Thyroid gland (tissue), 4 donors: ENCODE data around the gene SLC66A1. TPM values are rescaled to one million over a fixed set of nuclear protein-coding genes. Genes with fewer than 3 reads are reported as not detected.

Experiments used
- DNase-seq, 2 donors: peaks; one replicate each; pipeline ENCODE4 v3.0.0-alpha.2; 2019
- H3K27ac ChIP-seq, 3 donors: fragments of 200-600 bp; sonication (generic); 1 replicate in 2 of 3; 2 replicates in 1 of 3; pipeline ENCODE4 v1.5.1; 2016 to 2019; ENCODE audit warnings: mild to moderate bottlenecking in 1 of 3, moderate library complexity in 1 of 3
- H3K27me3 ChIP-seq: fragments of 200-600 bp; sonication (generic); one replicate; pipeline ENCODE4 v1.5.1; 2019
- H3K36me3 ChIP-seq, 2 donors: fragments of 200-600 bp; sonication (generic); one replicate each; pipeline ENCODE4 v1.5.1; 2016 to 2019
- H3K4me1 ChIP-seq, 2 donors: fragments of 200-600 bp; sonication (generic); one replicate each; pipeline ENCODE4 v1.5.1; 2017 to 2019
- H3K4me3 ChIP-seq, 3 donors: fragments of 200-600 bp; sonication (generic); replicated peaks in 1 of 3; 1 replicate in 2 of 3; 2 replicates in 1 of 3; pipeline ENCODE4 v1.5.1; 2016; ENCODE audit warnings: mild to moderate bottlenecking in 1 of 3
- H3K9me3 ChIP-seq: fragments of 200-600 bp; sonication (generic); one replicate; pipeline ENCODE4 v1.5.1; 2017
- POLR2A ChIP-seq, 2 donors: fragments of 450-650 bp; IDR thresholded peaks; one replicate each; pipeline ENCODE4 v1.6.1; 2017; ENCODE audit warnings: antibody characterized with exemption in 2 of 2, mild to moderate bottlenecking in 2 of 2, moderate library complexity in 1 of 2
- WGBS, 2 donors: methylation state at CpG; one replicate each; pipeline ENCODE4 v1.1.5; 2017; 5-methylcytosine and 5-hydroxymethylcytosine counted together
- intact Hi-C: fragments of 100-400 bp; cut with DNase I; formaldehyde crosslinking; loops from one replicate; pipeline ENCODE4 v1.15.1; 2023
- total RNA-seq, 4 donors: library from RNA; depleted of rRNA; stranded (reverse); fragments of >200 nt; gene quantifications; one replicate each; pipeline ENCODE4 v1.2.3, GENCODE V29; 2016
- TF ChIP-seq, protein P1 (sequence below), 6 experiments: fragments of 200-600 bp in 3 of 6; fragments of 450-650 bp in 3 of 6; sonication (generic) in 3 of 6; IDR thresholded peaks; one replicate each; pipeline ENCODE4 v1.5.1; 2016 to 2019; ENCODE audit warnings: antibody characterized with exemption in 6 of 6, mild to moderate bottlenecking in 2 of 6, inconsistent platforms in 1 of 6, moderate library complexity in 1 of 6

The SLC66A1 gene
- total RNA-seq, 4 donors from 2014 or later = 17.6 to 24.6 (median 17.8) TPM

DNA sequence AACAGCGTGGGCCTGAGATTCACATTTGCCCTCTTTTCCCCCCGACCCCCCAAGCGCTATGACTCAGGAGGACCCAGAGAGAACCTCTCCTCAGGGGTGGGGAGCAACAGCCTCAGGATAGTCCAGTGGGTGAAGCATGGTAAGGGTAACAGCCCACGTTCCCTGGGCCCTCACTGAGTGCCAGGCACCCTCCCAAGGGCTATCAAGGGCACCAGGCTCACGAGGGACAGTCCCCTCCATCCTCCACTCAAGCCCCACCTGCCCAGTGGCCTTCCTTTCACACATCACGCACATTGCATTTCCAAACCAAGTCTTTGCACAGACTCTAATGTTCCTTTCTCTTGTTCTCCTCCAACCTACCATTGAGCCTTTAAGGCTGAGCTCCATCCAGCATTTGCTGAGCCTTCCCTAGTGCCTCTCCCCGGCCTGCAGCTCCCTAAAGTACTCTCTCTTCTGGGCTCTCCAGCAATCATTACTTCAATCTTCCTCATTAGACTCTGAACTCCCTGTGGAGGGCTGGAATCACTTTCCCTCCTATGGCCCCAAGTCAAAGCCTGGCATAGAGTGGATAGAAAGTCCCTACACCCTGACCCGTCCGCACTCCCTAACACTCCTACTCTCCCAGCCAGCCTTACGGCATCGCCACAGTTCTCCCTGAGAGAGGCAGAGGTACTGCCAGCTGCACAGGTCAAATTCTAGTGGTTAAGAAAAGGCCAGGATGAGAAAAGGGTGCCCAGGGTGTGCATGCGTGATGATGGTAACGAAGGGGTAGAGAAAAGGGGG, 1.2 kb upstream of the SLC66A1 start:
- Histone ChIP-seq H3K9me3 (no peaks in the 10 kb centered on the region), H3K4me3 (peak overlapping the region in 2 of 3 donors; percentile 87 to 90), H3K36me3 (peaks cover 14 to 17% of the 10 kb centered on the region in 2 donors), H3K4me1 (peaks cover 9 to 20% of the 10 kb centered on the region in 2 donors), H3K27me3 (no peaks in the 10 kb centered on the region), H3K27ac (no peak overlapping the region)
- WGBS, 2 donors = 43 to 44% methylated on average over 12 to 13 of the region's 13 CpGs
- TF ChIP-seq POLR2A (IDR thresholded peaks at IDR 0.05) = no peak
- TF ChIP-seq, protein P1, sequence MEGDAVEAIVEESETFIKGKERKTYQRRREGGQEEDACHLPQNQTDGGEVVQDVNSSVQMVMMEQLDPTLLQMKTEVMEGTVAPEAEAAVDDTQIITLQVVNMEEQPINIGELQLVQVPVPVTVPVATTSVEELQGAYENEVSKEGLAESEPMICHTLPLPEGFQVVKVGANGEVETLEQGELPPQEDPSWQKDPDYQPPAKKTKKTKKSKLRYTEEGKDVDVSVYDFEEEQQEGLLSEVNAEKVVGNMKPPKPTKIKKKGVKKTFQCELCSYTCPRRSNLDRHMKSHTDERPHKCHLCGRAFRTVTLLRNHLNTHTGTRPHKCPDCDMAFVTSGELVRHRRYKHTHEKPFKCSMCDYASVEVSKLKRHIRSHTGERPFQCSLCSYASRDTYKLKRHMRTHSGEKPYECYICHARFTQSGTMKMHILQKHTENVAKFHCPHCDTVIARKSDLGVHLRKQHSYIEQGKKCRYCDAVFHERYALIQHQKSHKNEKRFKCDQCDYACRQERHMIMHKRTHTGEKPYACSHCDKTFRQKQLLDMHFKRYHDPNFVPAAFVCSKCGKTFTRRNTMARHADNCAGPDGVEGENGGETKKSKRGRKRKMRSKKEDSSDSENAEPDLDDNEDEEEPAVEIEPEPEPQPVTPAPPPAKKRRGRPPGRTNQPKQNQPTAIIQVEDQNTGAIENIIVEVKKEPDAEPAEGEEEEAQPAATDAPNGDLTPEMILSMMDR (IDR thresholded peaks at IDR 0.05) = no peak
- peak in 1 of 2 donors; percentile 14 for DNase-seq
- intact Hi-C loops = no loop called here

DNA sequence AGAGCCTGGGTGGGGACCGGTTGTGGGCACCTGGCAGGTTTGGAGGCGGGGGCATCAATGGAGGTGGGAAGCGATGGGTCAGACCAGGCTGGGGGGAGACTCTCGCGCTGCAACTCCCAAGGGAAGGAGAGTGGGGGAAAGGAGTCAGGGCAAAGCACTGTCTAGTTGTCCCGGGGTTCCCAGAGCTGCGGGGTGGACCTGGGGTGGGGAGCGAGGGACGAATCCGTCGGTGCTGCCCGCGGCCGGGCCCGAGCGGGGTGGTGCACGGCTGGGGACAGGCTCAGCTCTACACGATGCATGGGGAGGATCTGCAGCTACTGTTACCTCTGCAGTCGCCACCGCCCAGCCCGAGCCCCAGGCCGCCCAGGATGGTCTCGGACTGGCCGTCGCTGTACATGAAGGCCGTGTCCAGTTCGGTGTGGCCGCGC, 609 bp upstream of the SLC66A1 start:
- intact Hi-C loops = no loop called here
- Histone ChIP-seq H3K36me3 (peaks cover 13 to 14% of the 10 kb centered on the region in 2 donors), H3K4me3 (peak overlapping the region; percentile 64 to 90 (median 87)), H3K4me1 (peaks cover 9 to 20% of the 10 kb centered on the region in 2 donors), H3K9me3 (no peaks in the 10 kb centered on the region), H3K27me3 (no peaks in the 10 kb centered on the region), H3K27ac (peak overlapping the region in 1 of 3 donors; percentile 47)
- TF ChIP-seq, protein P1 (IDR thresholded peaks at IDR 0.05) = no peak
- DNase-seq = no peak
- 1 to 2% methylated on average over 9 to 13 of the region's 29 CpGs for WGBS, 2 donors

DNA sequence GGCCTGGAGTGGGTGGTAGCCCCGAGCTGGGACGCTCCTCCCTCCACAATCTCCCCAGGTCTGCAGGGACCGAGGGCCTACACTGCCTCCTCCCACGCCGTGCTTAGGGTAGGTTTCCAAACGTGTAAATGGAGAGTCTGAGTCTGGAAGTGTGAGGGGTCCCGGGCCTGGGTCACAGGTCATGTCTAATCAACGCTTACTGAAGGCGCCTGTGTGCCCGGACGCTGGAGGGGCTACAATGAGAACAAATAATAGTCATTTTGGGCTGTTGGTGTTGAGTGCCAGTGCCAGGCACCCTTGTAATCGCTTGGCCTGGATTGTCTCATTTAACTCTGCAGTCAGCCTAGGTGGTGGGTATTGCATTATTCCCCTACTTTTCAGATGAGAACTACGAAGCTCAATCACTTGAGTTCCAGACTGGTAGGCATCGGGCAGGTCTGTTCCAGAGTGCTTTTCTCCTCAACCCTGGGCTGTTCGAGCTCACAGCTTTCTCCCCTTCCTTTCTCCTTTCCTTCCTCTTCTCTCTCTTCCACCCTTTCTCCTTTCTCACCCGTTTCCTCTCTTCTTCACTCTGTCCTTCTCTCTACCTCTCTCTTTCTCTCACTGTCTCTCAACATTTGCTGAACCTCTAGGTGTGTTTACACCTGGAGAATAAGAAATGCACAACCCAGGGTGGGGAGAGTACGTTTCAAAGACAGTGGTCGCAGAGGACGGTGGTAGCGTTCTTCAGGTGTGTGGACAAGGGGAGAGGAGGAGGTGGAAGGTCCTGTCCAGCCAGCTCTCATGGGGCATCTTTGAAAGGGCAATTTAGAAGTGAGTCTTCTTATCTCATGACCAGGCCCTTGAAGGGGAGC, 883 bp downstream of the SLC66A1 start:
- H3K4me1 ChIP-seq = peaks cover 9 to 20% of the 10 kb centered on the region in 2 donors
- H3K4me3 ChIP-seq = peak overlapping the region; percentile 38 to 90 (median 64)
- no peak for TF ChIP-seq POLR2A (IDR thresholded peaks at IDR 0.05)
- TF ChIP-seq, protein P1 (IDR thresholded peaks at IDR 0.05) = no peak
- no peaks in the 10 kb centered on the region for H3K27me3 ChIP-seq
- intact Hi-C loops = no loop called here
- no peaks in the 10 kb centered on the region for H3K9me3 ChIP-seq
- peaks cover 6% of the 10 kb centered on the region in 2 donors for H3K36me3 ChIP-seq
- WGBS, 2 donors = 42 to 57% methylated on average over 14 to 18 of the region's 20 CpGs
- H3K27ac ChIP-seq = peak overlapping the region in 2 of 3 donors; percentile 75 to 84
- DNase-seq = no peak

DNA sequence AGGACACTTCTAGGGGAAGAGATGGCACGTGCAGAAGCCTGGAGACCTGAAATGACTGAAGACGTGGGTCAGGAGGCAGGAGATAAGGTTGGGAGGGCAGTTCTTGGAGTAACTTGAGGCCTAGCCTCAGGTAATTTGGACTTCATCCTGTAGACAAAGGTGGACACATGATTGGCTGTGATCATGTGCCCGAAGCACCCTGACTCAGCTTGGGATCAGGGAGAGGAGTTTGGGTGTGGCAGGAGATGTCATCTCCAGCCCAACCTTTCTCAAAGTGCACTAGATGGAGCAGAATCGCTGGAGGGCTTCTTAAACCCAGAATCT, 1.5 kb downstream of the SLC66A1 start:
- H3K4me1 ChIP-seq = peaks cover 9 to 20% of the 10 kb centered on the region in 2 donors
- H3K27ac ChIP-seq = no peak overlapping the region
- H3K4me3 ChIP-seq = no peak overlapping the region
- TF ChIP-seq, protein P1 (IDR thresholded peaks at IDR 0.05) = no peak
- TF ChIP-seq POLR2A (IDR thresholded peaks at IDR 0.05) = no peak
- WGBS, 2 donors = 85 to 88% methylated on average over 4 of the region's 4 CpGs
- intact Hi-C loops = no loop called here
- peaks cover 0 to 5% of the 10 kb centered on the region in 2 donors for H3K36me3 ChIP-seq
- no peaks in the 10 kb centered on the region for H3K9me3 ChIP-seq
- no peak for DNase-seq
- H3K27me3 ChIP-seq = no peaks in the 10 kb centered on the region
